ENCODE results near the gene LY6G6D. TPM values are rescaled to one million over a fixed set of nuclear protein-coding genes. Genes with fewer than 3 reads are reported as not detected.
"Not testable (repeated sequence)": the region's sequence is repeated elsewhere in the genome, so short reads cannot be mapped to it uniquely, and the experiment has no call there.

Gene LY6G6D
- total and polyA plus RNA-seq, 2 donors (not counting 1 experiment from before 2014, with no cell fraction given): not detected

GRCh38 chr6:31708224-31708623 is 6.9 kb upstream of the LY6G6D start:
- no peak for TF ChIP-seq EZH2 (IDR thresholded peaks at IDR 0.05; ENCODE audit: low read length, missing control alignments)
- TF ChIP-seq CTCF (conservative IDR thresholded peaks at IDR 0.05 in 1 of 2, IDR thresholded peaks at IDR 0.05 in 1 of 2; ENCODE audit: low read depth in 1 of 2, low read length in 2 of 2): no peak
- no peaks in the 10 kb centered on the region for H3K4me1 ChIP-seq (ENCODE audit: control insufficient read depth, extremely low read depth, insufficient read depth, low read length)
- H3K27ac ChIP-seq (ENCODE audit: insufficient read depth, low read length): no peak overlapping the region
- DNase-seq (ENCODE audit: low read depth in 2 of 2): no peak
- H3K9ac ChIP-seq (ENCODE audit: insufficient read depth, low read length): no peak overlapping the region
- H3K9me3 ChIP-seq (ENCODE audit: control insufficient read depth, insufficient read depth, low read depth, low read length): no peaks in the 10 kb centered on the region
- no peak overlapping the region for H2AFZ ChIP-seq (ENCODE audit: low read length)
- H4K20me1 ChIP-seq (ENCODE audit: control insufficient read depth, extremely low read depth, insufficient read depth, low read length): no peaks in the 10 kb centered on the region
- peaks cover 14% of the 10 kb centered on the region for H3K27me3 ChIP-seq (ENCODE audit: control insufficient read depth, insufficient read depth, low read length)
- no peaks in the 10 kb centered on the region for H3K36me3 ChIP-seq (ENCODE audit: control insufficient read depth, insufficient read depth, low read length)
- no peak overlapping the region for H3K4me2 ChIP-seq (ENCODE audit: extremely low read depth, insufficient read depth, low read length)
- H3K79me2 ChIP-seq (ENCODE audit: control insufficient read depth, insufficient read depth, low read length): no peaks in the 10 kb centered on the region
- H3K4me3 ChIP-seq (replicated peaks in 1 of 4; ENCODE audit: control extremely low read depth in 1 of 4, insufficient read depth in 1 of 4, low read depth in 3 of 4, low read length in 4 of 4): no peak overlapping the region

GRCh38 chr6:31709157-31709556 is 6.0 kb upstream of the LY6G6D start:
- H3K9me3 ChIP-seq (ENCODE audit: control insufficient read depth, insufficient read depth, low read depth, low read length); H3K4me2 ChIP-seq (ENCODE audit: extremely low read depth, insufficient read depth, low read length); H3K79me2 ChIP-seq (ENCODE audit: control insufficient read depth, insufficient read depth, low read length); H4K20me1 ChIP-seq (ENCODE audit: control insufficient read depth, extremely low read depth, insufficient read depth, low read length); H3K27ac ChIP-seq (ENCODE audit: insufficient read depth, low read length); DNase-seq (ENCODE audit: low read depth in 2 of 2); H3K36me3 ChIP-seq (ENCODE audit: control insufficient read depth, insufficient read depth, low read length); H3K9ac ChIP-seq (ENCODE audit: insufficient read depth, low read length); H3K4me3 ChIP-seq (replicated peaks in 1 of 4; ENCODE audit: control extremely low read depth in 1 of 4, insufficient read depth in 1 of 4, low read depth in 3 of 4, low read length in 4 of 4); H2AFZ ChIP-seq (ENCODE audit: low read length); H3K4me1 ChIP-seq (ENCODE audit: control insufficient read depth, extremely low read depth, insufficient read depth, low read length): not testable (repeated sequence)
- H3K27me3 ChIP-seq (ENCODE audit: control insufficient read depth, insufficient read depth, low read length): peaks cover 18% of the 10 kb centered on the region

GRCh38 chr6:31710523-31711219 is 4.5 kb upstream of the LY6G6D start:
- Histone ChIP-seq H2AFZ (ENCODE audit: low read length) (no peak overlapping the region), H3K9ac (ENCODE audit: insufficient read depth, low read length) (no peak overlapping the region), H3K27me3 (ENCODE audit: control insufficient read depth, insufficient read depth, low read length) (peaks cover 20% of the 10 kb centered on the region), H4K20me1 (ENCODE audit: control insufficient read depth, extremely low read depth, insufficient read depth, low read length) (no peaks in the 10 kb centered on the region), H3K4me3 (replicated peaks in 1 of 4; ENCODE audit: control extremely low read depth in 1 of 4, insufficient read depth in 1 of 4, low read depth in 3 of 4, low read length in 4 of 4) (no peak overlapping the region), H3K4me1 (ENCODE audit: control insufficient read depth, extremely low read depth, insufficient read depth, low read length) (no peaks in the 10 kb centered on the region), H3K27ac (ENCODE audit: insufficient read depth, low read length) (no peak overlapping the region), H3K79me2 (ENCODE audit: control insufficient read depth, insufficient read depth, low read length) (no peaks in the 10 kb centered on the region), H3K9me3 (ENCODE audit: control insufficient read depth, insufficient read depth, low read depth, low read length) (no peaks in the 10 kb centered on the region), H3K4me2 (ENCODE audit: extremely low read depth, insufficient read depth, low read length) (no peak overlapping the region), H3K36me3 (ENCODE audit: control insufficient read depth, insufficient read depth, low read length) (no peaks in the 10 kb centered on the region)
- TF ChIP-seq EZH2 (IDR thresholded peaks at IDR 0.05; ENCODE audit: low read length, missing control alignments): no peak
- TF ChIP-seq CTCF (conservative IDR thresholded peaks at IDR 0.05 in 1 of 2, IDR thresholded peaks at IDR 0.05 in 1 of 2; ENCODE audit: low read depth in 1 of 2, low read length in 2 of 2): no peak
- no peak for DNase-seq (ENCODE audit: low read depth in 2 of 2)

Data from fibroblast of lung (primary cell).